ENCODE measurements around the gene SPO11.

The SPO11 gene

GRCh38 chr20:57329608-57330221 lies at the start of gene SPO11:
SPO11 (plus strand) TSS chr20:57329803; CDS start chr20:57329868, 65 bp downstream.
- peak; percentile 53 for DNase-seq

- DNase-seq, result no peak
These were observed 49.4 kb upstream of the SPO11 start for GRCh38 chr20:57280221-57280620.

- DNase-seq, result no peak
These were observed 47.7 kb upstream of the SPO11 start for GRCh38 chr20:57281900-57282299.

GRCh38 chr20:57282670-57283361 lies 46.8 kb upstream of the SPO11 start:
- no peak for DNase-seq

- DNase-seq, result no peak
These were observed 45.7 kb upstream of the SPO11 start for GRCh38 chr20:57283860-57284259.

GRCh38 chr20:57287007-57287880 lies 42.4 kb upstream of the SPO11 start:
- DNase-seq, result no peak

- no peak for DNase-seq
These were observed 41.7 kb upstream of the SPO11 start for GRCh38 chr20:57287901-57288300.

GRCh38 chr20:57288651-57289277 lies 40.8 kb upstream of the SPO11 start:
- DNase-seq, result no peak

GRCh38 chr20:57289391-57290177 lies 40.0 kb upstream of the SPO11 start:
- DNase-seq, result no peak

- no peak for DNase-seq
These were observed 39.5 kb upstream of the SPO11 start for GRCh38 chr20:57290178-57290484.

- DNase-seq, result no peak
These were observed 38.6 kb upstream of the SPO11 start for GRCh38 chr20:57291003-57291402.

- DNase-seq, result no peak
These were observed 37.9 kb upstream of the SPO11 start for GRCh38 chr20:57291694-57292093.

- DNase-seq, result no peak
These were observed 37.0 kb upstream of the SPO11 start for GRCh38 chr20:57292611-57293010.

- DNase-seq, result no peak
These were observed 35.6 kb upstream of the SPO11 start for GRCh38 chr20:57293995-57294394.

GRCh38 chr20:57294550-57294949 lies 35.1 kb upstream of the SPO11 start:
- no peak for DNase-seq

- DNase-seq, result no peak
These were observed 31.1 kb upstream of the SPO11 start for GRCh38 chr20:57298457-57298856.

GRCh38 chr20:57301026-57301425 lies 28.6 kb upstream of the SPO11 start:
- DNase-seq, result no peak

- no peak for DNase-seq
These were observed 22.9 kb upstream of the SPO11 start for GRCh38 chr20:57306747-57307146.

GRCh38 chr20:57308451-57309271 lies 20.9 kb upstream of the SPO11 start:
- no peak for DNase-seq

GRCh38 chr20:57309544-57310115 lies 20.0 kb upstream of the SPO11 start:
- no peak for DNase-seq

- DNase-seq, result no peak
These were observed 18.6 kb upstream of the SPO11 start for GRCh38 chr20:57310821-57311514.
